Measurements from ENCODE around the gene UBE2H.

DNA sequence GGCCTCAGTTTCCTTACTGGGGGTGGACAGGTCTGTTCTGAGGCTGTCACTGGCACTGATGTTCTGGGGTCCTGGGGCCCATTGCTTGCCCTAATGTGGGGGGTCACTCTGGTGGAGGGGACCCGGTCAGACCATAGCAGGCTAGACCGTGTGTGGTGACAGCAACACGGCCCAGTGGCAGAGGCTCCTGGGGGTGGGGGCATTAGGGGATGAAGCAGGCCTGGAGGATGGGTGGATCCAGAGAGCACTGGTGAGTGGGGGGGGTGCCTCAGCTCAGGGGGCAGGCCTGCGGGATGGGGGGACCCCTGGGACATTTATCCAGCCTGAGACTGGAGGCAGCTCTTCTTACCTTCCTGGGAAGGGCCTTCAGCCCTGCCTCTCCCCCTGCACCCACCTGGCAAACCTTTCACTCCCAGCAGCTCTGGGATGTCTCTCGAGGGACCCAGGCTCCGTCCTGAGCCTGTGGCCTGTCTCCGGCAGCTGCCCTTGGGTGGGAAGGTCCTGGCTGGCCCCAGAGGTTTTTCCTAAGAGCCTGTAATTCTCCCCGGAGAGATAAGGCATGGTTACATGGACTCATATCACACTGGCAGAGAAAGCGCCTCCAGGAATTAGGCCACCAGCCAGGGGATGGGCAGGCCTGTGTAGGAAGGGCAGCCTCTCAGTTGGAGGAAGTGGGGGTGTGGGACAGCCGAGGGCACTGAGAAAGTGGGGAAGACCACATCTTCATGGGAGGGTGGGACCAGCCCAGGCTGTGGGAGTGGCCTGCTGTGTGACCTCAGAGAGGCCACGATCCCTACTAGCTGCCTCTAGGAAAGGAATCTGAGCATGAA lies 147.7 kb downstream of the UBE2H start:
- TF ChIP-seq TAF1 (IDR thresholded peaks at IDR 0.05; ENCODE audit: borderline replicate concordance, low read depth, low read length), result no peak
- no peak for TF ChIP-seq CBFB (IDR thresholded peaks at IDR 0.05; ENCODE audit: low read depth)
- TF ChIP-seq RBBP5 (conservative IDR thresholded peaks at IDR 0.05), result no peak
- TF ChIP-seq, protein P1, sequence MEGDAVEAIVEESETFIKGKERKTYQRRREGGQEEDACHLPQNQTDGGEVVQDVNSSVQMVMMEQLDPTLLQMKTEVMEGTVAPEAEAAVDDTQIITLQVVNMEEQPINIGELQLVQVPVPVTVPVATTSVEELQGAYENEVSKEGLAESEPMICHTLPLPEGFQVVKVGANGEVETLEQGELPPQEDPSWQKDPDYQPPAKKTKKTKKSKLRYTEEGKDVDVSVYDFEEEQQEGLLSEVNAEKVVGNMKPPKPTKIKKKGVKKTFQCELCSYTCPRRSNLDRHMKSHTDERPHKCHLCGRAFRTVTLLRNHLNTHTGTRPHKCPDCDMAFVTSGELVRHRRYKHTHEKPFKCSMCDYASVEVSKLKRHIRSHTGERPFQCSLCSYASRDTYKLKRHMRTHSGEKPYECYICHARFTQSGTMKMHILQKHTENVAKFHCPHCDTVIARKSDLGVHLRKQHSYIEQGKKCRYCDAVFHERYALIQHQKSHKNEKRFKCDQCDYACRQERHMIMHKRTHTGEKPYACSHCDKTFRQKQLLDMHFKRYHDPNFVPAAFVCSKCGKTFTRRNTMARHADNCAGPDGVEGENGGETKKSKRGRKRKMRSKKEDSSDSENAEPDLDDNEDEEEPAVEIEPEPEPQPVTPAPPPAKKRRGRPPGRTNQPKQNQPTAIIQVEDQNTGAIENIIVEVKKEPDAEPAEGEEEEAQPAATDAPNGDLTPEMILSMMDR (IDR thresholded peaks at IDR 0.05 in 2 of 3, conservative IDR thresholded peaks at IDR 0.05 in 1 of 3; ENCODE audit: control insufficient read depth in 2 of 3, extremely low read depth in 1 of 3, insufficient read depth in 1 of 3, low read depth in 3 of 3, low read length in 3 of 3), result no peak
- no peak for TF ChIP-seq ESRRA (IDR thresholded peaks at IDR 0.05; ENCODE audit: low read length)
- no peak for TF ChIP-seq ZNF384 (IDR thresholded peaks at IDR 0.05; ENCODE audit: borderline replicate concordance, low read depth, low read length)
- TF ChIP-seq, protein P2, sequence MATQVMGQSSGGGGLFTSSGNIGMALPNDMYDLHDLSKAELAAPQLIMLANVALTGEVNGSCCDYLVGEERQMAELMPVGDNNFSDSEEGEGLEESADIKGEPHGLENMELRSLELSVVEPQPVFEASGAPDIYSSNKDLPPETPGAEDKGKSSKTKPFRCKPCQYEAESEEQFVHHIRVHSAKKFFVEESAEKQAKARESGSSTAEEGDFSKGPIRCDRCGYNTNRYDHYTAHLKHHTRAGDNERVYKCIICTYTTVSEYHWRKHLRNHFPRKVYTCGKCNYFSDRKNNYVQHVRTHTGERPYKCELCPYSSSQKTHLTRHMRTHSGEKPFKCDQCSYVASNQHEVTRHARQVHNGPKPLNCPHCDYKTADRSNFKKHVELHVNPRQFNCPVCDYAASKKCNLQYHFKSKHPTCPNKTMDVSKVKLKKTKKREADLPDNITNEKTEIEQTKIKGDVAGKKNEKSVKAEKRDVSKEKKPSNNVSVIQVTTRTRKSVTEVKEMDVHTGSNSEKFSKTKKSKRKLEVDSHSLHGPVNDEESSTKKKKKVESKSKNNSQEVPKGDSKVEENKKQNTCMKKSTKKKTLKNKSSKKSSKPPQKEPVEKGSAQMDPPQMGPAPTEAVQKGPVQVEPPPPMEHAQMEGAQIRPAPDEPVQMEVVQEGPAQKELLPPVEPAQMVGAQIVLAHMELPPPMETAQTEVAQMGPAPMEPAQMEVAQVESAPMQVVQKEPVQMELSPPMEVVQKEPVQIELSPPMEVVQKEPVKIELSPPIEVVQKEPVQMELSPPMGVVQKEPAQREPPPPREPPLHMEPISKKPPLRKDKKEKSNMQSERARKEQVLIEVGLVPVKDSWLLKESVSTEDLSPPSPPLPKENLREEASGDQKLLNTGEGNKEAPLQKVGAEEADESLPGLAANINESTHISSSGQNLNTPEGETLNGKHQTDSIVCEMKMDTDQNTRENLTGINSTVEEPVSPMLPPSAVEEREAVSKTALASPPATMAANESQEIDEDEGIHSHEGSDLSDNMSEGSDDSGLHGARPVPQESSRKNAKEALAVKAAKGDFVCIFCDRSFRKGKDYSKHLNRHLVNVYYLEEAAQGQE (IDR thresholded peaks at IDR 0.05; ENCODE audit: low read depth, low read length), result no peak
- TF ChIP-seq, protein P3, sequence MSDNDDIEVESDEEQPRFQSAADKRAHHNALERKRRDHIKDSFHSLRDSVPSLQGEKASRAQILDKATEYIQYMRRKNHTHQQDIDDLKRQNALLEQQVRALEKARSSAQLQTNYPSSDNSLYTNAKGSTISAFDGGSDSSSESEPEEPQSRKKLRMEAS (IDR thresholded peaks at IDR 0.05; ENCODE audit: low read depth, low read length), result no peak
- TF ChIP-seq, protein P4, sequence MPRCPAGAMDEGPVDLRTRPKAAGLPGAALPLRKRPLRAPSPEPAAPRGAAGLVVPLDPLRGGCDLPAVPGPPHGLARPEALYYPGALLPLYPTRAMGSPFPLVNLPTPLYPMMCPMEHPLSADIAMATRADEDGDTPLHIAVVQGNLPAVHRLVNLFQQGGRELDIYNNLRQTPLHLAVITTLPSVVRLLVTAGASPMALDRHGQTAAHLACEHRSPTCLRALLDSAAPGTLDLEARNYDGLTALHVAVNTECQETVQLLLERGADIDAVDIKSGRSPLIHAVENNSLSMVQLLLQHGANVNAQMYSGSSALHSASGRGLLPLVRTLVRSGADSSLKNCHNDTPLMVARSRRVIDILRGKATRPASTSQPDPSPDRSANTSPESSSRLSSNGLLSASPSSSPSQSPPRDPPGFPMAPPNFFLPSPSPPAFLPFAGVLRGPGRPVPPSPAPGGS (IDR thresholded peaks at IDR 0.05; ENCODE audit: borderline replicate concordance, insufficient read depth, low read depth, low read length, poor library complexity, severe bottlenecking), result no peak
- no peak for TF ChIP-seq CEBPB (IDR thresholded peaks at IDR 0.05; ENCODE audit: borderline replicate concordance in 1 of 2, low read depth in 2 of 2, low read length in 2 of 2)
- TF ChIP-seq, protein P5, sequence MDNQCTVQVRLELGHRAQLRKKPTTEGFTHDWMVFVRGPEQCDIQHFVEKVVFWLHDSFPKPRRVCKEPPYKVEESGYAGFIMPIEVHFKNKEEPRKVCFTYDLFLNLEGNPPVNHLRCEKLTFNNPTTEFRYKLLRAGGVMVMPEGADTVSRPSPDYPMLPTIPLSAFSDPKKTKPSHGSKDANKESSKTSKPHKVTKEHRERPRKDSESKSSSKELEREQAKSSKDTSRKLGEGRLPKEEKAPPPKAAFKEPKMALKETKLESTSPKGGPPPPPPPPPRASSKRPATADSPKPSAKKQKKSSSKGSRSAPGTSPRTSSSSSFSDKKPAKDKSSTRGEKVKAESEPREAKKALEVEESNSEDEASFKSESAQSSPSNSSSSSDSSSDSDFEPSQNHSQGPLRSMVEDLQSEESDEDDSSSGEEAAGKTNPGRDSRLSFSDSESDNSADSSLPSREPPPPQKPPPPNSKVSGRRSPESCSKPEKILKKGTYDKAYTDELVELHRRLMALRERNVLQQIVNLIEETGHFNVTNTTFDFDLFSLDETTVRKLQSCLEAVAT (IDR thresholded peaks at IDR 0.05), result no peak
- TF ChIP-seq, protein P6, sequence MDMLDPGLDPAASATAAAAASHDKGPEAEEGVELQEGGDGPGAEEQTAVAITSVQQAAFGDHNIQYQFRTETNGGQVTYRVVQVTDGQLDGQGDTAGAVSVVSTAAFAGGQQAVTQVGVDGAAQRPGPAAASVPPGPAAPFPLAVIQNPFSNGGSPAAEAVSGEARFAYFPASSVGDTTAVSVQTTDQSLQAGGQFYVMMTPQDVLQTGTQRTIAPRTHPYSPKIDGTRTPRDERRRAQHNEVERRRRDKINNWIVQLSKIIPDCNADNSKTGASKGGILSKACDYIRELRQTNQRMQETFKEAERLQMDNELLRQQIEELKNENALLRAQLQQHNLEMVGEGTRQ (IDR thresholded peaks at IDR 0.05; ENCODE audit: borderline replicate concordance, low read depth, low read length), result no peak

Data from GM12878 (cell line).